ENCODE data around the gene TBC1D22A. TPM values are rescaled to one million over a fixed set of nuclear protein-coding genes. Genes with fewer than 3 reads are reported as not detected.

Gene TBC1D22A
- total RNA-seq, 1 donor from 2014 or later: 24.2 TPM

DNA sequence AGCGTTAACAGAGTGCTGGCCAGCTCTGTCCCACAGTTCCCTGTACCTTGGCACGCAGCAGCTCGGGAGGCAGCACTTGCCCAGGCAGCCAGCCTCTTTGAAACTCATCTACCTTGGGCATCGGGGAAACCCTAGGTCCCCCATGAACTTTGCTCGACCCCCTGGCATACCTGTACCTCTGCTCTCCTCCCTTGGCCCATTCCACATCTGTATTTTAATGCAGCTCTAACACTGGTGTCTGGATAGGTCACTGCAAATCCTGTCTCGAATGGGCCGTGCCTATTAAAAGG, 304.1 kb downstream of the TBC1D22A start:
- Mint-ChIP-seq H3K4me1 (ENCODE audit: low read depth, unreplicated experiment) (peaks cover 3% of the 10 kb centered on the region), H3K4me3 (ENCODE audit: unreplicated experiment) (no peak overlapping the region), H3K9me3 (ENCODE audit: unreplicated experiment) (no peaks in the 10 kb centered on the region), H3K27me3 (ENCODE audit: low read depth, unreplicated experiment) (no peaks in the 10 kb centered on the region), H3K36me3 (ENCODE audit: low read depth, unreplicated experiment) (no peaks in the 10 kb centered on the region), H3K27ac (ENCODE audit: unreplicated experiment) (no peak overlapping the region)
- H3K4me1 ChIP-seq (ENCODE audit: insufficient read depth, low read length): no peaks in the 10 kb centered on the region
- H3K9ac ChIP-seq (ENCODE audit: low read length): no peak overlapping the region
- H3K27ac ChIP-seq (ENCODE audit: low read depth, low read length): no peak overlapping the region
- H3K27me3 ChIP-seq (ENCODE audit: insufficient read depth, low read length): no peaks in the 10 kb centered on the region
- H3K9me3 ChIP-seq (ENCODE audit: insufficient read depth, low read depth, low read length): no peaks in the 10 kb centered on the region
- FAIRE-seq (no peak), DNase-seq (ENCODE audit: low read depth) (no peak)
- no peak overlapping the region for H3K4me2 ChIP-seq (ENCODE audit: low read length)
- H3K4me3 ChIP-seq (ENCODE audit: insufficient read depth, low read depth, low read length): no peak overlapping the region
- no peak for TF ChIP-seq EZH2 (IDR thresholded peaks at IDR 0.05; ENCODE audit: insufficient read depth, low read length)
- TF ChIP-seq, protein P1, sequence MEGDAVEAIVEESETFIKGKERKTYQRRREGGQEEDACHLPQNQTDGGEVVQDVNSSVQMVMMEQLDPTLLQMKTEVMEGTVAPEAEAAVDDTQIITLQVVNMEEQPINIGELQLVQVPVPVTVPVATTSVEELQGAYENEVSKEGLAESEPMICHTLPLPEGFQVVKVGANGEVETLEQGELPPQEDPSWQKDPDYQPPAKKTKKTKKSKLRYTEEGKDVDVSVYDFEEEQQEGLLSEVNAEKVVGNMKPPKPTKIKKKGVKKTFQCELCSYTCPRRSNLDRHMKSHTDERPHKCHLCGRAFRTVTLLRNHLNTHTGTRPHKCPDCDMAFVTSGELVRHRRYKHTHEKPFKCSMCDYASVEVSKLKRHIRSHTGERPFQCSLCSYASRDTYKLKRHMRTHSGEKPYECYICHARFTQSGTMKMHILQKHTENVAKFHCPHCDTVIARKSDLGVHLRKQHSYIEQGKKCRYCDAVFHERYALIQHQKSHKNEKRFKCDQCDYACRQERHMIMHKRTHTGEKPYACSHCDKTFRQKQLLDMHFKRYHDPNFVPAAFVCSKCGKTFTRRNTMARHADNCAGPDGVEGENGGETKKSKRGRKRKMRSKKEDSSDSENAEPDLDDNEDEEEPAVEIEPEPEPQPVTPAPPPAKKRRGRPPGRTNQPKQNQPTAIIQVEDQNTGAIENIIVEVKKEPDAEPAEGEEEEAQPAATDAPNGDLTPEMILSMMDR (IDR thresholded peaks at IDR 0.05; ENCODE audit: insufficient read depth, low read depth, low read length): no peak
- no peaks in the 10 kb centered on the region for H3K79me2 ChIP-seq (ENCODE audit: insufficient read depth, low read length)
- no peaks in the 10 kb centered on the region for H3K36me3 ChIP-seq (ENCODE audit: insufficient read depth, low read length)
- peaks cover 13% of the 10 kb centered on the region for H4K20me1 ChIP-seq (ENCODE audit: insufficient read depth, low read length)
- no peak overlapping the region for H2AFZ ChIP-seq (ENCODE audit: low read depth, low read length)

DNA sequence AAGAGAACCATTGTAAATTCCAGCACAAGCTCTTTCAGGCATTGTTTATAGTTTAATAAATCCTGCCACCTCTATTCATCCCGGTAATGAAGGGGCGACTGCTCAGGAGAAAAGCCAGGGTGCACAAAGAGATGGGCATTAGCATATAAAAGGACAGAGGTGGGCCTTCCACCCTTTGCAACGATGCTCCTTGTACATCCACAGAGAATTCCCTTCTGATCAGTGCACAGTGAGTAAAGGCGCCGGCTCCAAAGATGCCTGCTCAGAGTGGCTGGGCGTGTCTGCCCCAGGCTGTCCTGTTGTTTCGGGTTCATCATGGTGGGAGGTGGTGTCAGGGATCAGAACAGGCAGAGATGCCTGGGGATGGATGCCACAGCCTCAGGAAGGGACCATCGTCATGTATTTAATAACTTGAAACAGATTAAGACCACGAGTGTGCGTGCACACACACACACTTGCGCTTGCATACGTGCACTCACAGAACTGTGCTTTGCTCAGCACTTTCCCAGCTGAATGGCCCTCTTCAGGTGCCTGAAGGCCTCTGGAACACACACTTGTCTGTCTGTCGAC, 305.0 kb downstream of the TBC1D22A start:
- Histone ChIP-seq H3K9ac (ENCODE audit: low read length) (no peak overlapping the region), H4K20me1 (ENCODE audit: insufficient read depth, low read length) (peaks cover 21% of the 10 kb centered on the region), H2AFZ (ENCODE audit: low read depth, low read length) (no peak overlapping the region), H3K36me3 (ENCODE audit: insufficient read depth, low read length) (no peaks in the 10 kb centered on the region), H3K79me2 (ENCODE audit: insufficient read depth, low read length) (no peaks in the 10 kb centered on the region), H3K27ac (ENCODE audit: low read depth, low read length) (no peak overlapping the region), H3K27me3 (ENCODE audit: insufficient read depth, low read length) (no peaks in the 10 kb centered on the region), H3K4me2 (ENCODE audit: low read length) (no peak overlapping the region), H3K4me1 (ENCODE audit: insufficient read depth, low read length) (no peaks in the 10 kb centered on the region), H3K9me3 (ENCODE audit: insufficient read depth, low read depth, low read length) (no peaks in the 10 kb centered on the region), H3K4me3 (ENCODE audit: insufficient read depth, low read depth, low read length) (no peak overlapping the region)
- Mint-ChIP-seq H3K36me3 (ENCODE audit: low read depth, unreplicated experiment) (no peaks in the 10 kb centered on the region), H3K4me3 (ENCODE audit: unreplicated experiment) (no peak overlapping the region), H3K27ac (ENCODE audit: unreplicated experiment) (no peak overlapping the region), H3K4me1 (ENCODE audit: low read depth, unreplicated experiment) (peaks cover 5% of the 10 kb centered on the region), H3K27me3 (ENCODE audit: low read depth, unreplicated experiment) (no peaks in the 10 kb centered on the region), H3K9me3 (ENCODE audit: unreplicated experiment) (no peaks in the 10 kb centered on the region)
- FAIRE-seq (no peak), DNase-seq (ENCODE audit: low read depth) (no peak)
- TF ChIP-seq, protein P1 (IDR thresholded peaks at IDR 0.05; ENCODE audit: insufficient read depth, low read depth, low read length): no peak
- TF ChIP-seq EZH2 (IDR thresholded peaks at IDR 0.05; ENCODE audit: insufficient read depth, low read length): no peak

DNA sequence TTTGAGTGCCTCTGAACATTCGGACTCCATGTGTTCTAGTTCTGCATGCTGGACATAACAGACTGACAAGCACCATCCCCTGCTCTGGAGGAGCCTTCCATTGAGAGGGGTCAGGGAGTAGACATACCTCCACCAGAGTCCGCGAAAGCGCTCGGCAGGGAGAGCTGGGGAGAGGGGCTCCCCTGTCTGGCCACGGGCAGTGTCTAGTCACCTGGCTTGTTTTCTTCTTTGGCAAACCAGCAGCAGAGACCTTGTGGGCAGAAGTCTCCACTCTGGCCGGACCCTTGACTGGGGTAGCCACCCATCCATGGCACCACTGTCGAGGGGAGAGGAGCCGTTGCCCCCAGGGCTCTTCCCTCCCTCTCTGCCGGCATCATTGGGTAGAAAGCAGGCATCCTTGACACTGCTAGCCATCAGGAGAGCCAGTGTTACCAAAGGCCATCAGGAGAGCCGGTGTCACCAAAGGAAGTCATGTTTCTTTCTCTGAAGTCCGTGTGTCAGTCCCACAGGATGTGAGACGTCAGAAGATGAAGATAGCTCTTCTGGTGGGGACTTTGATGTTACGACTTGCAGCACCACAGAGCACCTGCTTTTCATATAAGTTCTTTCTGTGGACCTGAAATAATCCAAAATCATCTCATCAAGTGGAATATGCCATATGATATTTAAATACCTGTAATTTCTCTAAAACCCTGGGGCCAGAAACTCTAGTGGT, 305.6 kb downstream of the TBC1D22A start:
- no peaks in the 10 kb centered on the region for H3K4me1 ChIP-seq (ENCODE audit: insufficient read depth, low read length)
- TF ChIP-seq, protein P1 (IDR thresholded peaks at IDR 0.05; ENCODE audit: insufficient read depth, low read depth, low read length): no peak
- TF ChIP-seq EZH2 (IDR thresholded peaks at IDR 0.05; ENCODE audit: insufficient read depth, low read length): no peak
- H3K79me2 ChIP-seq (ENCODE audit: insufficient read depth, low read length): no peaks in the 10 kb centered on the region
- H3K4me3 ChIP-seq (ENCODE audit: insufficient read depth, low read depth, low read length): no peak overlapping the region
- H2AFZ ChIP-seq (ENCODE audit: low read depth, low read length): no peak overlapping the region
- no peak for DNase-seq (ENCODE audit: low read depth)
- no peak for FAIRE-seq
- H3K27ac ChIP-seq (ENCODE audit: low read depth, low read length): no peak overlapping the region
- no peaks in the 10 kb centered on the region for H3K9me3 ChIP-seq (ENCODE audit: insufficient read depth, low read depth, low read length)
- no peak overlapping the region for H3K4me3 Mint-ChIP-seq (ENCODE audit: unreplicated experiment)
- H3K9me3 Mint-ChIP-seq (ENCODE audit: unreplicated experiment): no peaks in the 10 kb centered on the region
- no peaks in the 10 kb centered on the region for H3K27me3 Mint-ChIP-seq (ENCODE audit: low read depth, unreplicated experiment)
- H3K36me3 ChIP-seq (ENCODE audit: insufficient read depth, low read length): no peaks in the 10 kb centered on the region
- peaks cover 23% of the 10 kb centered on the region for H4K20me1 ChIP-seq (ENCODE audit: insufficient read depth, low read length)
- H3K4me2 ChIP-seq (ENCODE audit: low read length): no peak overlapping the region
- no peaks in the 10 kb centered on the region for H3K27me3 ChIP-seq (ENCODE audit: insufficient read depth, low read length)
- H3K36me3 Mint-ChIP-seq (ENCODE audit: low read depth, unreplicated experiment): no peaks in the 10 kb centered on the region
- no peak overlapping the region for H3K27ac Mint-ChIP-seq (ENCODE audit: unreplicated experiment)
- H3K9ac ChIP-seq (ENCODE audit: low read length): no peak overlapping the region
- H3K4me1 Mint-ChIP-seq (ENCODE audit: low read depth, unreplicated experiment): peaks cover 5% of the 10 kb centered on the region

Data from astrocyte (in vitro differentiated cells and primary cell).